Suprapubic skin (tissue), 4 donors: ENCODE results near the gene DSCAM.

Experiments
- POLR2A ChIP-seq, 2 donors: fragments of 450-650 bp; IDR thresholded peaks; one replicate each; pipeline ENCODE4 v1.6.1; 2017; ENCODE audit warnings: antibody characterized with exemption in 2 of 2, mild to moderate bottlenecking in 2 of 2, moderate library complexity in 2 of 2
- POLR2AphosphoS5 ChIP-seq, 3 donors: sonication (generic); formaldehyde crosslinking; IDR thresholded peaks; one replicate each; pipeline ENCODE4 v1.6.1; 2017; ENCODE audit warnings: antibody characterized with exemption in 3 of 3
- TF ChIP-seq, protein P1 (sequence below), 2 donors: fragments of 200-600 bp in 1 of 2; fragments of 450-650 bp in 1 of 2; sonication (generic) in 1 of 2; IDR thresholded peaks; one replicate each; pipeline ENCODE4 v1.5.1; 2016 to 2019; ENCODE audit warnings: antibody characterized with exemption in 2 of 2, mild to moderate bottlenecking in 1 of 2, moderate library complexity in 1 of 2

- TF ChIP-seq, protein P1, sequence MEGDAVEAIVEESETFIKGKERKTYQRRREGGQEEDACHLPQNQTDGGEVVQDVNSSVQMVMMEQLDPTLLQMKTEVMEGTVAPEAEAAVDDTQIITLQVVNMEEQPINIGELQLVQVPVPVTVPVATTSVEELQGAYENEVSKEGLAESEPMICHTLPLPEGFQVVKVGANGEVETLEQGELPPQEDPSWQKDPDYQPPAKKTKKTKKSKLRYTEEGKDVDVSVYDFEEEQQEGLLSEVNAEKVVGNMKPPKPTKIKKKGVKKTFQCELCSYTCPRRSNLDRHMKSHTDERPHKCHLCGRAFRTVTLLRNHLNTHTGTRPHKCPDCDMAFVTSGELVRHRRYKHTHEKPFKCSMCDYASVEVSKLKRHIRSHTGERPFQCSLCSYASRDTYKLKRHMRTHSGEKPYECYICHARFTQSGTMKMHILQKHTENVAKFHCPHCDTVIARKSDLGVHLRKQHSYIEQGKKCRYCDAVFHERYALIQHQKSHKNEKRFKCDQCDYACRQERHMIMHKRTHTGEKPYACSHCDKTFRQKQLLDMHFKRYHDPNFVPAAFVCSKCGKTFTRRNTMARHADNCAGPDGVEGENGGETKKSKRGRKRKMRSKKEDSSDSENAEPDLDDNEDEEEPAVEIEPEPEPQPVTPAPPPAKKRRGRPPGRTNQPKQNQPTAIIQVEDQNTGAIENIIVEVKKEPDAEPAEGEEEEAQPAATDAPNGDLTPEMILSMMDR (IDR thresholded peaks at IDR 0.05) = no peak
- no peak for TF ChIP-seq POLR2A (IDR thresholded peaks at IDR 0.05)
- no peak for TF ChIP-seq POLR2AphosphoS5 (IDR thresholded peaks at IDR 0.05)
These were observed 94.8 kb downstream of the DSCAM start for GRCh38 chr21:40752125-40752524.
